Stomach (tissue), 9 donors: Measurements from ENCODE around the gene NPBWR2. TPM values are rescaled to one million over a fixed set of nuclear protein-coding genes. Genes with fewer than 3 reads are reported as not detected.

Source experiments
- DNase-seq, 2 donors: peaks; one replicate each; pipeline versions ENCODE4 v3.0.0 to v3.0.0-alpha.2; 2013 to 2019
- H3K27ac ChIP-seq, 5 donors: fragments of 200-600 bp in 4 of 5; sonication (generic) in 4 of 5; one replicate each; pipeline ENCODE4 v1.5.1; 2013 to 2019; ENCODE audit warnings: mild to moderate bottlenecking in 1 of 5, moderate library complexity in 1 of 5
- H3K27me3 ChIP-seq, 3 donors: fragments of 200-600 bp; sonication (generic); one replicate each; pipeline ENCODE4 v1.5.1; 2017 to 2019; ENCODE audit warnings: mixed run types in 1 of 3
- H3K36me3 ChIP-seq, 4 donors: fragments of 200-600 bp; sonication (generic); 1 replicate in 3 of 4; 2 replicates in 1 of 4; pipeline ENCODE4 v1.5.1; 2016 to 2019
- H3K4me1 ChIP-seq, 4 donors: fragments of 200-600 bp; sonication (generic); one replicate each; pipeline ENCODE4 v1.5.1; 2016 to 2019
- H3K4me3 ChIP-seq, 4 donors: fragments of 200-600 bp; sonication (generic) in 3 of 4; one replicate each; pipeline ENCODE4 v1.5.1; 2016 to 2019; ENCODE audit warnings: mild to moderate bottlenecking in 1 of 4
- H3K9me3 ChIP-seq, 4 donors: fragments of 200-600 bp; sonication (generic); one replicate each; pipeline ENCODE4 v1.5.1; 2016 to 2019
- CTCF ChIP-seq, 7 experiments: fragments of 450-650 bp in 4 of 7; fragments of 200-600 bp in 3 of 7; sonication (generic) in 3 of 7; IDR thresholded peaks; one replicate each; pipeline ENCODE4 v1.5.1; 2016 to 2019; ENCODE audit warnings: antibody characterized with exemption in 7 of 7, control low read depth in 2 of 7, mild to moderate bottlenecking in 1 of 7
- EP300 ChIP-seq: sonication (generic); formaldehyde crosslinking; IDR thresholded peaks from one replicate; pipeline ENCODE4 v1.6.1; 2017; ENCODE audit warnings: antibody characterized with exemption
- POLR2A ChIP-seq, 4 donors: fragments of 450-650 bp; IDR thresholded peaks; one replicate each; pipeline ENCODE4 v1.6.1; 2016; ENCODE audit warnings: antibody characterized with exemption in 4 of 4, control low read depth in 2 of 4, mild to moderate bottlenecking in 1 of 4, moderate library complexity in 1 of 4
- POLR2AphosphoS5 ChIP-seq, 3 donors: sonication (generic); formaldehyde crosslinking; IDR thresholded peaks; one replicate each; pipeline ENCODE4 v1.6.1; 2016; ENCODE audit warnings: antibody characterized with exemption in 3 of 3
- WGBS, 5 donors: extraction: QIAGEN DNeasy Blood & Tissue Kit in 3 of 5; methylation state at CpG; one replicate each; pipeline versions ENCODE4 v1.1.5 to v1.1.7; 2013 to 2018; 5-methylcytosine and 5-hydroxymethylcytosine counted together
- intact Hi-C: fragments of 100-400 bp; cut with DNase I; formaldehyde crosslinking; loops from one replicate; pipeline ENCODE4 v1.15.1; 2023; ENCODE audit warnings: low total_unique reads
- polyA plus RNA-seq, 3 donors: library from polyadenylated mRNA; stranded (reverse); fragments of 200-250 nt; gene quantifications; one replicate each; pipeline ENCODE4 v1.2.3, GENCODE V29; 2013
- total RNA-seq, 5 donors: library from RNA; depleted of rRNA; stranded (reverse); fragments of >200 nt; gene quantifications; one replicate each; pipeline versions ENCODE4 v1.1.0 to v1.2.3, GENCODE V29; 2014 to 2016
- donor health status: healthy with polysubstance abuse.
- donor health status: Bipolar disorder and iron deficiency.
- donor health status: healthy.

NPBWR2 gene
- total and polyA plus RNA-seq, 8 donors = not detected

DNA sequence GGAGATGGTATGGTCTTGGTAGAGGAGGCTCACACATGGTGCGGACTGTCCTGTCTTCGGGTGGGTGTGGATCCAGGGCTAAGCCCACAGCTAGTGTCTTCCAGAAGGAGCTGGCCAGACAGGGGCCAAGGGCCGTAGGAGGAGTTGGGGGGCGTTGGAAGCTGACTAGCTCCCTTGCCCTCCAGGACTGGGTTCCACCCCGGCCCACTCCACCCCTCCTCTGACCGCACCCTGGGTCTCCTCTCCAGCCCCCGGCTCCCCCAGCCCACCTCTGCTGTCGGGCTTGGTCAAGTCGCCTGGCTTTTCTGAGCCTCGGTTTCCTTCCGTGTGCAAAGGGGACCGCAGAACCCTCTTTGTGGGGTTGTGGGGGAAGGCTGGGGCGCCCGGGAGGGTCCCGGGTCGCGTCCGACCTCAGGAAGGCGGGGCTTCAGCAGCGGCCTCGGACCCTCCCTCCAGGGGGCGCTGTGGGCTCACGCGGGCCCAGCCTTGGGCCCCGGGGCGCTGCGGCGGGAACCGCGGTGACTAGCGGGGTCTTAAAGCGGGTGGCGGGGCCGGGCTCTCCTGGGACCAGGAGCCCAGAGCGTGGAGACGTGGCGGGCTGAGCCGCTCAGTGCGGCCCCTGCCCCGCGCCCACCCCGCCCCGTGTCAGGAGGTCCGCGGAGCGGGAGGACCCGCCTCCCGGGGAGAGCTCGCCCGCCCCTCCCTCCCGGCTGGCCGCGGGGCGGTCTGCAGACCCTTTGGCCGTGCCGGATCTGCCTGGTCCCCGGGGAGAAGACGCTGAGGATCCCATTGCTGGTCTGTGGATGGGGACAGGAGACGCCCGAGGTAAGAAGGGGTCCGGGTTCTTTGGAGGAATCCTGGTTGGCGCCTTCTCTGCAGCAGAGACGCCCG is 5.4 kb downstream of the NPBWR2 start:
- H3K36me3 ChIP-seq = peaks cover 0 to 10% (median 4%) of the 10 kb centered on the region in 4 donors
- peaks cover 10 to 87% (median 42%) of the 10 kb centered on the region in 3 donors for H3K27me3 ChIP-seq
- peak; percentile 48 to 78 for DNase-seq
- H3K27ac ChIP-seq = no peak overlapping the region
- WGBS, 5 donors = 6 to 22% (median 8%) methylated on average over 20 to 61 of the region's 64 CpGs
- intact Hi-C loops = no loop called here
- H3K9me3 ChIP-seq = no peaks in the 10 kb centered on the region
- peaks cover 8 to 14% (median 12%) of the 10 kb centered on the region in 4 donors for H3K4me1 ChIP-seq
- peak overlapping the region; percentile 36 to 54 (median 40) for H3K4me3 ChIP-seq
- TF ChIP-seq EP300 = no peak
- TF ChIP-seq CTCF (IDR thresholded peaks at IDR 0.05) = peak in 4 of 7 experiments; percentile 8 to 61 (median 45)

- WGBS, 5 donors = 77 to 84% (median 82%) methylated on average over 9 of the region's 9 CpGs
- H3K27ac ChIP-seq = no peak overlapping the region
- no peak overlapping the region for H3K4me3 ChIP-seq
- peaks cover 10 to 82% (median 42%) of the 10 kb centered on the region in 3 donors for H3K27me3 ChIP-seq
- no peak for DNase-seq
- intact Hi-C loops = no loop called here
- peaks cover 8 to 14% (median 12%) of the 10 kb centered on the region in 4 donors for H3K4me1 ChIP-seq
- no peak for TF ChIP-seq POLR2AphosphoS5 (IDR thresholded peaks at IDR 0.05)
- TF ChIP-seq CTCF (IDR thresholded peaks at IDR 0.05) = no peak
- TF ChIP-seq POLR2A (IDR thresholded peaks at IDR 0.05) = no peak
- TF ChIP-seq EP300 = no peak
- peaks cover 0 to 10% (median 4%) of the 10 kb centered on the region in 4 donors for H3K36me3 ChIP-seq
- no peaks in the 10 kb centered on the region for H3K9me3 ChIP-seq
Observed at GRCh38 chr20:64100946-64101688, 6.2 kb downstream of the NPBWR2 start.

- peaks cover 8 to 14% (median 12%) of the 10 kb centered on the region in 4 donors for H3K4me1 ChIP-seq
- no peak for TF ChIP-seq POLR2AphosphoS5 (IDR thresholded peaks at IDR 0.05)
- TF ChIP-seq POLR2A (IDR thresholded peaks at IDR 0.05) = no peak
- no peak for TF ChIP-seq EP300
- TF ChIP-seq CTCF (IDR thresholded peaks at IDR 0.05) = no peak
- intact Hi-C loops = no loop called here
- peaks cover 0 to 10% (median 4%) of the 10 kb centered on the region in 4 donors for H3K36me3 ChIP-seq
- 40 to 68% (median 66%) methylated on average over 3 to 4 of the region's 4 CpGs for WGBS, 5 donors
- no peaks in the 10 kb centered on the region for H3K9me3 ChIP-seq
- no peak overlapping the region for H3K4me3 ChIP-seq
- no peak for DNase-seq
- no peak overlapping the region for H3K27ac ChIP-seq
- H3K27me3 ChIP-seq = peaks cover 10 to 84% (median 45%) of the 10 kb centered on the region in 3 donors
Observed at GRCh38 chr20:64100566-64100888, 6.8 kb downstream of the NPBWR2 start.

DNA sequence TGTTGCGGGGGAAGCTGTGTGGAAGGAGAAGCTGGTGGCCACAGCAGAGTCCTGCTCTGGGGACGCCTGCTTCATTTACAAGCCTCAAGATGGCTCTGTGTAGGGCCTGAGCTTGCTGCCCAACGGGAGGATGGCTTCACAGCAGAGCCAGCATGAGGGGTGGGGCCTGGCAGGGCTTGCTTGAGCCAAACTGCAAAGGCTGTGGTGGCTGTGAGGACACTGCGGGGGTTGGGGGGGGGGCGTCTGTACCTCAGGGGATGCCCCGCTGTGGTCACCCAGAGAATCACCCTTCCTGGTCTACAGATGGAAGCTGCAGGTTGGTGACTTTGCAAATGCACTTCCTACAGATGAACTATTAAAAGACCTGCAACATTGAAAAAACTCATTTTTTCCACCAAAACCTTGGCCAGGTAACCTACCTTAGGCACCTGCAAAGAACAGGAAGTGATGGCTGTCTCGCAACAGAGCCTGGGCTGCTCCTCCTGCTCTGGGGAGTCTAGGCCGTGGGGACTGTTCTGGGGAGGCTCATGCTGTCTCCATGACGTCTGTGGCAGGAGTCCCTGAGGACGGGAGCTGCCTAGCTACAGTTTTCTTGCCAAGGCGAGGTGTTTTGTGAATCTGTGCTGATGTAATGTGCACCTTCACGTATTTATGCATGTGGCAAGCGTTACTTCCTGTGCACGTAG is 7.3 kb downstream of the NPBWR2 start:
- peaks cover 10 to 86% (median 45%) of the 10 kb centered on the region in 3 donors for H3K27me3 ChIP-seq
- peaks cover 0 to 10% (median 4%) of the 10 kb centered on the region in 4 donors for H3K36me3 ChIP-seq
- intact Hi-C loops = no loop called here
- H3K4me3 ChIP-seq = no peak overlapping the region
- TF ChIP-seq CTCF (IDR thresholded peaks at IDR 0.05) (no peak), POLR2AphosphoS5 (IDR thresholded peaks at IDR 0.05) (no peak), EP300 (no peak), POLR2A (IDR thresholded peaks at IDR 0.05) (no peak)
- peak in 1 of 2 donors; percentile 44 for DNase-seq
- no peak overlapping the region for H3K27ac ChIP-seq
- 71 to 79% (median 75%) methylated on average over 10 to 14 of the region's 14 CpGs for WGBS, 5 donors
- no peaks in the 10 kb centered on the region for H3K9me3 ChIP-seq
- peaks cover 8 to 14% (median 12%) of the 10 kb centered on the region in 4 donors for H3K4me1 ChIP-seq
